ENCODE results near the gene CELSR1. TPM values are rescaled to one million over a fixed set of nuclear protein-coding genes. Genes with fewer than 3 reads are reported as not detected.

The CELSR1 gene, protein sequence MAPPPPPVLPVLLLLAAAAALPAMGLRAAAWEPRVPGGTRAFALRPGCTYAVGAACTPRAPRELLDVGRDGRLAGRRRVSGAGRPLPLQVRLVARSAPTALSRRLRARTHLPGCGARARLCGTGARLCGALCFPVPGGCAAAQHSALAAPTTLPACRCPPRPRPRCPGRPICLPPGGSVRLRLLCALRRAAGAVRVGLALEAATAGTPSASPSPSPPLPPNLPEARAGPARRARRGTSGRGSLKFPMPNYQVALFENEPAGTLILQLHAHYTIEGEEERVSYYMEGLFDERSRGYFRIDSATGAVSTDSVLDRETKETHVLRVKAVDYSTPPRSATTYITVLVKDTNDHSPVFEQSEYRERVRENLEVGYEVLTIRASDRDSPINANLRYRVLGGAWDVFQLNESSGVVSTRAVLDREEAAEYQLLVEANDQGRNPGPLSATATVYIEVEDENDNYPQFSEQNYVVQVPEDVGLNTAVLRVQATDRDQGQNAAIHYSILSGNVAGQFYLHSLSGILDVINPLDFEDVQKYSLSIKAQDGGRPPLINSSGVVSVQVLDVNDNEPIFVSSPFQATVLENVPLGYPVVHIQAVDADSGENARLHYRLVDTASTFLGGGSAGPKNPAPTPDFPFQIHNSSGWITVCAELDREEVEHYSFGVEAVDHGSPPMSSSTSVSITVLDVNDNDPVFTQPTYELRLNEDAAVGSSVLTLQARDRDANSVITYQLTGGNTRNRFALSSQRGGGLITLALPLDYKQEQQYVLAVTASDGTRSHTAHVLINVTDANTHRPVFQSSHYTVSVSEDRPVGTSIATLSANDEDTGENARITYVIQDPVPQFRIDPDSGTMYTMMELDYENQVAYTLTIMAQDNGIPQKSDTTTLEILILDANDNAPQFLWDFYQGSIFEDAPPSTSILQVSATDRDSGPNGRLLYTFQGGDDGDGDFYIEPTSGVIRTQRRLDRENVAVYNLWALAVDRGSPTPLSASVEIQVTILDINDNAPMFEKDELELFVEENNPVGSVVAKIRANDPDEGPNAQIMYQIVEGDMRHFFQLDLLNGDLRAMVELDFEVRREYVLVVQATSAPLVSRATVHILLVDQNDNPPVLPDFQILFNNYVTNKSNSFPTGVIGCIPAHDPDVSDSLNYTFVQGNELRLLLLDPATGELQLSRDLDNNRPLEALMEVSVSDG (N-terminal part only)
- 20.2 and 24.1 TPM in 2 replicates for total RNA-seq

DNA sequence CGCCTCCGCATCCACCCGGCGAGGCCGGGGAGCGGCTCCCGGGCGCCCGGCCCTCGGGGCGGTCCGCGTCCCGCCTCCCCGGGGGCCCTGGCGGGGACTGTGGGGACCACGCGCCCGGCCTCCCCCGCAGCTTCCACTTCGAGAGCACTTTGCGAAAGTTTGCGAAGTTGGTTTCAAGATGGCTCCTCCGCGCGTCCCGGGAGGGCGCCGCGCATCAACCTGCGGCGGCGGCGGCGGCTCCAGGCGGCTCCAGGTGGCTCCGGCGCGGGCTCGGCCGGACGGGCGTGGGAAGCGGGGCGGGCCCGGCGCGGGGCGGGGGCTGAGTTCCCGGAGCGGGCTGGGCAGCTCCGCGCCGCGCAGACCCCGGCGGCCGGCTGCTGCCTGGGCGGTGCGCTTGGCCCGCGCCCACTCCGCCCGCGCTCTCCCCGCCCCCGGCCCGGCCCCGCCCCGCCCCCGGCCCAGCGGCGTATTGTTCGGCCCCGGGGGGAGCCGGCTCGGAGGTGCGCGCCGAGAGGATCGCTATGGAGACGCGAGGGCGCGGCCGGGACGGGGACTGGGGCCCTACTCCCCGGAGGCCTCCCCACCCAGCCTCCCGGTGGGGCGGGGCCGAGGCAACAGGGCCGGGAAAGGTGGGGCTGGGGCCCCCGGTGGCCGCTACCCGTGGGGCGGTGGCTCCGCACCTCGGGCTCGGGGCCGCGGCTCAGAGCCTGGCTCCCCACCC is at the start of gene CELSR1:
CELSR1 (minus strand) TSS at position 396 of the 721 bp plus-strand sequence. CDS start 450 bp downstream, outside the sequence.

DNA sequence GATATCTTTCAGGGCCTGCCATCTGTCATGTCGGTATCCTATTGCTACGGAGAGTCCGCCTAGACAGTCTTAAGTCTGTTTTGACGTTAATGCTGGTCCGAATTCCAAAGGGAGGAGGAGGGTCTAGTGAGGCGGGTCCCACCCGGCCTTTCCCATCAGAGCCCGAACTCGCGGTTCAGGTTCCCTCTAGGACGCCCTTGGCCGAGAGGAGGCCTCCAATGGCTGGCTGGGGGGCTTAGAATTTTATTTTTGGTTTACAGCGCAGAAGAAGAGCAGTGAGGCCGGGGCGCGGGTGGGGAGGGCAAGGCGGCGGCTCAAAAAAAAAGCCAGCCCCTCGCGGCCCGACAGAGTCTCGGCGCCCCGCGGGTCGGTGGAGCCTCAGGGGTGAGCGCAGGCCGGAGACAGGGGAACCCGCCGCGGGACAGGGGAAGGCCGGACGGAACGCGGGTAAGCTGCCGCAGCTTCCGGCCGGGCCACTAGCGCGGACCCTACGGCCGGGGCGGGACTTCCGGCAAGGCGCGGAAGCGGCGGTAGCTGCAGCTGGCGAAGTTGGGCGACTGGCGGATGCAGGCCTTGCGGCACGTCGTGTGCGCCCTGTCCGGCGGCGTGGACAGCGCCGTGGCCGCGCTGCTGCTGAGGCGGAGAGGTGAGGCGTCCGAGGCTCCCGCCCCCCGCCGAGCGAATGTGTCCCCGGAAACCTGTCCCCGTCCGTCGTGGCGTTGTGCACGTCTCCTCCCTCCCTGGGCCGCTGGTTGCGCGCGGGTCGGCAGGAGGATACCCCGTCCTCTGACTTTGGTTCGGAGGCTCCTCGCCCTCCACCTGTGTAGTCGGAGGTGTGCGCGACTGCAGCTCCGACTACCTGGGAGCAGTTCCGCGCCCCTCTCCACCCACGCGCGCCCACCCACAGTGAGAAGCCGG is 202.0 kb downstream of the CELSR1 start, which contains the start of gene TRMU:
TRMU (plus strand) TSS at position 514 of the 918 bp plus-strand sequence; CDS start at position 565, 51 bp downstream.

Other genes starting within 250 kb of the CELSR1 start
- gene GTSE1, start 240.8 kb downstream of the CELSR1 start, total RNA-seq: 1.3 and 1.5 TPM in 2 replicates
- 19.0 and 20.7 TPM in 2 replicates for gene TRMU, start 201.9 kb downstream of the CELSR1 start, total RNA-seq
- gene GRAMD4, start 82.8 kb upstream of the CELSR1 start, total RNA-seq: 41.6 and 49.4 TPM in 2 replicates
- gene CERK, start 200.6 kb upstream of the CELSR1 start, total RNA-seq: 71.0 and 143 TPM in 2 replicates
- gene TBC1D22A, start 225.0 kb upstream of the CELSR1 start, total RNA-seq: 13.9 and 14.7 TPM in 2 replicates